Astrocyte of the spinal cord (primary cell): ENCODE results near the gene GALNT2.

Experiments used
- DNase-seq: peaks from one replicate; pipeline ENCODE4 v3.0.0; 2011; ENCODE audit warnings: low read depth, low spot score
- H3K4me3 ChIP-seq: 2 replicates; pipeline ENCODE4 v1.5.1; 2011; ENCODE audit warnings: low read depth, mild to moderate bottlenecking, low read length, moderate library complexity
- CTCF ChIP-seq: IDR thresholded peaks from 2 replicates; pipeline ENCODE4 v1.5.1; 2012; ENCODE audit warnings: low read depth, mild to moderate bottlenecking, low read length, inconsistent platforms
- in situ Hi-C: cut with HindIII; loops from 2 replicates; pipeline ENCODE4 v1.10.0; 2017; ENCODE audit warnings: low sequenced_read_pairs

GALNT2 gene

GRCh38 chr1:230276401-230276800, 209.4 kb downstream of the GALNT2 start:
- in situ Hi-C loops, result no loop called here
- H3K4me3 ChIP-seq, result no peak overlapping the region
- TF ChIP-seq CTCF, result no peak
- DNase-seq, result no peak

- no peak for TF ChIP-seq CTCF
- DNase-seq, result no peak
- H3K4me3 ChIP-seq, result no peak overlapping the region
- in situ Hi-C loops, result no loop called here
Measured at GRCh38 chr1:230277201-230278025, 210.4 kb downstream of the GALNT2 start.

- no peak for DNase-seq
- H3K4me3 ChIP-seq, result no peak overlapping the region
- in situ Hi-C loops, result no loop called here
- TF ChIP-seq CTCF, result no peak
Measured at GRCh38 chr1:230278376-230278775, 211.3 kb downstream of the GALNT2 start.

- no peak for DNase-seq
- in situ Hi-C loops, result no loop called here
- H3K4me3 ChIP-seq, result no peak overlapping the region
- no peak for TF ChIP-seq CTCF
Measured at GRCh38 chr1:230278871-230279582, 212.0 kb downstream of the GALNT2 start.

- DNase-seq, result no peak
- in situ Hi-C loops, result no loop called here
- H3K4me3 ChIP-seq, result no peak overlapping the region
- TF ChIP-seq CTCF, result no peak
Measured at GRCh38 chr1:230279583-230279945, 212.5 kb downstream of the GALNT2 start.

- no peak for TF ChIP-seq CTCF
- in situ Hi-C loops, result no loop called here
- no peak overlapping the region for H3K4me3 ChIP-seq
- no peak for DNase-seq
Measured at GRCh38 chr1:230280054-230280795, 213.2 kb downstream of the GALNT2 start.
